Pancreas (tissue), 10 donors: ENCODE data around the gene MAPK12. TPM values are rescaled to one million over a fixed set of nuclear protein-coding genes. Genes with fewer than 3 reads are reported as not detected.

Experiments used
- ATAC-seq, 4 donors: fragments of 200-7000 bp; cut with Tn5 transposase; one replicate each; pipeline versions ENCODE4 v1.8.0 to v1.9.1; 2020; ENCODE audit warnings: mild to moderate bottlenecking in 4 of 4, moderate library complexity in 4 of 4
- DNase-seq, 6 donors: peaks; one replicate each; pipeline ENCODE4 v3.0.0-alpha.2; 2020
- FAIRE-seq: peaks from 2 replicates; lab custom pipeline; 2012; peaks lifted over from hg19 to GRCh38; lab: Jason Lieb, UNC
- H3K27ac ChIP-seq, 4 donors: fragments of 200-600 bp; sonication (generic); 1 replicate in 3 of 4; 2 replicates in 1 of 4; pipeline versions ENCODE4 v1.5.0 to v1.8.0; 2020
- H3K27me3 ChIP-seq, 4 donors: fragments of 200-600 bp; one replicate each; pipeline ENCODE4 v1.8.0; 2021
- H3K36me3 ChIP-seq, 3 donors: fragments of 200-600 bp; sonication (generic) in 1 of 3; one replicate each; pipeline versions ENCODE4 v1.5.0 to v1.8.0; 2020 to 2021
- H3K4me1 ChIP-seq, 3 donors: fragments of 200-600 bp; one replicate each; pipeline ENCODE4 v1.8.0; 2021
- H3K4me3 ChIP-seq, 4 donors: fragments of 200-600 bp; sonication (generic) in 2 of 4; one replicate each; pipeline versions ENCODE4 v1.5.0 to v1.8.0; 2020 to 2021
- H3K9me3 ChIP-seq, 4 donors: fragments of 200-600 bp; one replicate each; pipeline ENCODE4 v1.8.0; 2021
- CTCF ChIP-seq, 4 donors: fragments of 200-600 bp; sonication (generic) in 3 of 4; IDR thresholded peaks; one replicate each; pipeline versions ENCODE4 v1.5.0 to v1.8.0; 2021; ENCODE audit warnings: antibody characterized with exemption in 4 of 4
- WGBS, 2 donors: extraction: QIAGEN DNeasy Blood & Tissue Kit; methylation state at CpG; one replicate each; pipeline ENCODE4 v1.1.7; 2013; 5-methylcytosine and 5-hydroxymethylcytosine counted together
- intact Hi-C, 3 donors: fragments of 100-400 bp; cut with DNase I; formaldehyde crosslinking; loops; one replicate each; pipeline versions ENCODE4 v1.11.1 to v1.14.2; 2022
- polyA plus RNA-seq, 2 donors: library from polyadenylated mRNA; stranded (reverse); fragments of 200-250 nt; gene quantifications; one replicate each; pipeline ENCODE4 v1.2.3, GENCODE V29; 2013
- total RNA-seq, 6 donors: library from RNA; stranded (reverse); fragmentation: NEBNext Ultra II Directional in 4 of 6; extraction: Animal tissue kit (Norgen Biotek cat#: 25700) in 4 of 6; gene quantifications; one replicate each; pipeline versions ENCODE4 v1.2.1 to v1.2.4, GENCODE V29; 2021 to 2023
- donor health status: healthy with polysubstance abuse.
- donor health status: DM: no; HTN: no; CAD: no; lungs with moderate emphysema.
- donor health status: DM: no; HTN: no; CAD: no.
- donor health status: control.
- donor health status: control.
- donor health status: Bipolar disorder and iron deficiency.
- donor health status: DM: yes; HTN: yes; CAD: no.
- donor health status: DM: no; HTN: no; CAD: no.
- donor health status: DM: no; HTN: no; CAD: no.
- donor health status: DM: yes; HTN: yes; CAD: no.

Gene MAPK12
- total and polyA plus RNA-seq, 8 donors: 0.88 to 19.2 (median 2.4) TPM

- DNase-seq (peak in 4 of 6 donors; percentile 77 to 80 (median 78)), FAIRE-seq (no peak), ATAC-seq (peak; percentile 72 to 89 (median 86))
- Histone ChIP-seq H3K36me3 (peaks cover 7 to 83% (median 35%) of the 10 kb centered on the region in 3 donors), H3K27ac (peak overlapping the region; percentile 60 to 76 (median 73)), H3K27me3 (no peaks in the 10 kb centered on the region), H3K9me3 (no peaks in the 10 kb centered on the region), H3K4me1 (peaks cover 0 to 5% (median 0%) of the 10 kb centered on the region in 3 donors), H3K4me3 (no peak overlapping the region)
- peak in 1 of 4 donors; percentile 2 for TF ChIP-seq CTCF (IDR thresholded peaks at IDR 0.05)
- WGBS, 2 donors: 72 to 73% methylated on average over 40 to 45 of the region's 45 CpGs
- intact Hi-C loops: loop anchor here in 1 of 3 donors (5.0 kb wide), 1 partner anchor 40 kb away; no protein-coding TSS in a partner anchor
Measured at GRCh38 chr22:50282361-50283155, 21.1 kb upstream of the MAPK12 start.

- peak overlapping the region; percentile 60 to 76 (median 73) for H3K27ac ChIP-seq
- ATAC-seq (peak; percentile 44 to 69 (median 62)), DNase-seq (peak in 3 of 6 donors; percentile 74 to 79 (median 77)), FAIRE-seq (no peak)
- no peaks in the 10 kb centered on the region for H3K27me3 ChIP-seq
- H3K36me3 ChIP-seq: peaks cover 6 to 77% (median 34%) of the 10 kb centered on the region in 3 donors
- WGBS, 2 donors: 58 to 62% methylated on average over 25 of the region's 25 CpGs
- peaks cover 0 to 5% (median 0%) of the 10 kb centered on the region in 3 donors for H3K4me1 ChIP-seq
- no peak overlapping the region for H3K4me3 ChIP-seq
- no peaks in the 10 kb centered on the region for H3K9me3 ChIP-seq
- intact Hi-C loops: loop anchor here in 1 of 3 donors (5.0 kb wide), 1 partner anchor 40 kb away; no protein-coding TSS in a partner anchor
- TF ChIP-seq CTCF (IDR thresholded peaks at IDR 0.05): peak in 1 of 4 donors; percentile 16
Measured at GRCh38 chr22:50281957-50282356, 20.5 kb upstream of the MAPK12 start.

- H3K27me3 ChIP-seq: no peaks in the 10 kb centered on the region
- ATAC-seq (no peak), FAIRE-seq (no peak), DNase-seq (no peak)
- H3K9me3 ChIP-seq: no peaks in the 10 kb centered on the region
- TF ChIP-seq CTCF (IDR thresholded peaks at IDR 0.05): no peak
- peaks cover 0 to 5% (median 0%) of the 10 kb centered on the region in 3 donors for H3K4me1 ChIP-seq
- peaks cover 3 to 71% (median 32%) of the 10 kb centered on the region in 3 donors for H3K36me3 ChIP-seq
- H3K4me3 ChIP-seq: no peak overlapping the region
- intact Hi-C loops: loop anchor here in 1 of 3 donors (5.0 kb wide), 1 partner anchor 41 kb away; no protein-coding TSS in a partner anchor
- peak overlapping the region; percentile 60 to 76 (median 73) for H3K27ac ChIP-seq
- WGBS, 2 donors: 93 to 94% methylated on average over 36 of the region's 36 CpGs
Measured at GRCh38 chr22:50281384-50281760, 19.9 kb upstream of the MAPK12 start.

- DNase-seq (no peak), FAIRE-seq (no peak), ATAC-seq (no peak)
- Histone ChIP-seq H3K27me3 (no peaks in the 10 kb centered on the region), H3K36me3 (peaks cover 3 to 66% (median 32%) of the 10 kb centered on the region in 3 donors), H3K4me3 (no peak overlapping the region), H3K4me1 (peaks cover 0 to 5% (median 0%) of the 10 kb centered on the region in 3 donors), H3K9me3 (no peaks in the 10 kb centered on the region), H3K27ac (peak overlapping the region in 1 of 4 donors; percentile 76)
- intact Hi-C loops: loop anchor here in 1 of 3 donors (5.0 kb wide), 1 partner anchor 41 kb away; no protein-coding TSS in a partner anchor
- 96% methylated on average over 47 of the region's 47 CpGs for WGBS, 2 donors
- no peak for TF ChIP-seq CTCF (IDR thresholded peaks at IDR 0.05)
Measured at GRCh38 chr22:50280708-50281383, 19.4 kb upstream of the MAPK12 start.
